Panc1 (cell line): Measurements from ENCODE around the gene ELMO1. TPM values are rescaled to one million over a fixed set of nuclear protein-coding genes. Genes with fewer than 3 reads are reported as not detected.

Experiments
- ATAC-seq: fragments of 200-7000 bp; cut with Tn5 transposase; 2 replicates; pipeline ENCODE4 v1.9.1; 2020; ENCODE audit warnings: mild to moderate bottlenecking, moderate library complexity
- BruUV-seq: library from RNA; stranded (reverse); fragments of 400-500 nt; replicated peaks from 2 replicates; lab custom pipeline; 2021; lab: Mats Ljungman, UMichigan
- CTCF ChIA-PET: fragments of 300-600 bp; sonication (Branson Sonifier 250); formaldehyde crosslinking; loops from one replicate; lab custom pipeline; 2022; ENCODE audit warnings: antibody characterized with exemption; lab: Charles Lee
- POLR2A ChIA-PET: fragments of 300-600 bp; sonication (Branson Sonifier 250); formaldehyde crosslinking; loops from one replicate; lab custom pipeline; 2022; ENCODE audit warnings: antibody characterized with exemption; lab: Charles Lee
- DNase-seq: peaks from one replicate; pipeline ENCODE4 v3.0.0-alpha.2; 2010; ENCODE audit warnings: low read depth, low spot score
- H3K27ac ChIP-seq: 2 replicates; pipeline ENCODE4 v1.5.1; 2011; ENCODE audit warnings: mild to moderate bottlenecking, low read length, inconsistent platforms
- H3K27me3 ChIP-seq: fragments of 200-500 bp; sonication (Bioruptor generic); 2 replicates; pipeline ENCODE4 v1.6.0; 2014; ENCODE audit warnings: low read length, inconsistent platforms; ENCODE audit not compliant: control insufficient read depth, insufficient read depth
- H3K36me3 ChIP-seq: fragments of 200-500 bp; sonication (Bioruptor generic); 2 replicates; pipeline ENCODE4 v1.5.1; 2014; ENCODE audit warnings: inconsistent platforms, mild to moderate bottlenecking, low read length, moderate library complexity; ENCODE audit not compliant: control insufficient read depth, insufficient read depth
- H3K4me1 ChIP-seq: 2 replicates; pipeline ENCODE4 v1.5.1; 2011; ENCODE audit warnings: inconsistent platforms, mild to moderate bottlenecking, low read length, moderate library complexity; ENCODE audit not compliant: control insufficient read depth, insufficient read depth
- H3K4me3 ChIP-seq, 2 experiments: 2 replicates each; pipeline ENCODE4 v1.5.1; 2011 to 2012; ENCODE audit warnings: low read depth in 2 of 2, low read length in 2 of 2, mild to moderate bottlenecking in 2 of 2, inconsistent platforms in 1 of 2, moderate library complexity in 1 of 2
- H3K9me3 ChIP-seq: fragments of 200-500 bp; sonication (Bioruptor generic); 2 replicates; pipeline ENCODE4 v1.5.1; 2014; ENCODE audit warnings: low read depth, mild to moderate bottlenecking, inconsistent platforms, low read length, moderate library complexity; ENCODE audit not compliant: control insufficient read depth, insufficient read depth
- POLR2AphosphoS5 ChIP-seq: IDR thresholded peaks from 2 replicates; pipeline ENCODE4 v1.6.1; 2012; ENCODE audit warnings: mild to moderate bottlenecking, low read depth, low read length, moderate library complexity
- REST ChIP-seq, 2 experiments: IDR thresholded peaks; 2 replicates each; pipeline ENCODE4 v1.6.1; 2011 to 2012; ENCODE audit warnings: low read depth in 2 of 2, control low read depth in 1 of 2, low read length in 1 of 2, mild to moderate bottlenecking in 1 of 2, moderate library complexity in 1 of 2; ENCODE audit not compliant: insufficient read depth in 1 of 2
- SIN3A ChIP-seq: IDR thresholded peaks from 2 replicates; pipeline ENCODE4 v1.6.1; 2012; ENCODE audit warnings: low read depth, mild to moderate bottlenecking, low read length, moderate library complexity, borderline replicate concordance; ENCODE audit not compliant: insufficient read depth
- TCF7L2 ChIP-seq: IDR thresholded peaks from 2 replicates; pipeline ENCODE4 v1.6.1; 2011; ENCODE audit warnings: mild to moderate bottlenecking, low read depth, low read length, inconsistent platforms
- in situ Hi-C: cut with HindIII; loops from 2 replicates; pipeline ENCODE4 v1.10.0; 2016; ENCODE audit warnings: low sequenced_read_pairs, low pct_unique_long_range_greater_than_20kb
- intact Hi-C: fragments of 100-400 bp; cut with micrococcal nuclease; formaldehyde crosslinking; loops from one replicate; pipeline ENCODE4 v1.10.0; 2022; ENCODE audit not compliant: unreplicated experiment
- total RNA-seq: library from RNA; stranded (reverse); gene quantifications from one replicate; pipeline ENCODE4 v1.2.1, GENCODE V29; 2021; ENCODE audit not compliant: unreplicated experiment
- TF ChIP-seq, protein P1 (sequence below): fragments of 450-650 bp; IDR thresholded peaks from 2 replicates; pipeline ENCODE4 v1.5.1; 2017; ENCODE audit warnings: mild to moderate bottlenecking

Gene ELMO1
- total RNA-seq, 1 experiment from 2014 or later, result 0.80 TPM

- H3K4me3 ChIP-seq, result no peak overlapping the region
- intact Hi-C loops (no loop called here), in situ Hi-C loops (no loop called here)
- CTCF ChIA-PET, result no interaction called here
- no peak overlapping the region for H3K27ac ChIP-seq
- no peaks in the 10 kb centered on the region for H3K36me3 ChIP-seq
- no peaks in the 10 kb centered on the region for H3K4me1 ChIP-seq
- POLR2A ChIA-PET, result no interaction called here
- no peaks in the 10 kb centered on the region for H3K27me3 ChIP-seq
- BruUV-seq, result no TSS peak
- H3K9me3 ChIP-seq, result peaks cover 24% of the 10 kb centered on the region; the same call in 1 of the 2 replicates
- TF ChIP-seq REST (IDR thresholded peaks at IDR 0.05; ENCODE audit: insufficient read depth in 1 of 2, low read depth in 2 of 2, low read length in 1 of 2) (no peak), POLR2AphosphoS5 (no peak), SIN3A (no peak), TCF7L2 (no peak)
- TF ChIP-seq, protein P1, sequence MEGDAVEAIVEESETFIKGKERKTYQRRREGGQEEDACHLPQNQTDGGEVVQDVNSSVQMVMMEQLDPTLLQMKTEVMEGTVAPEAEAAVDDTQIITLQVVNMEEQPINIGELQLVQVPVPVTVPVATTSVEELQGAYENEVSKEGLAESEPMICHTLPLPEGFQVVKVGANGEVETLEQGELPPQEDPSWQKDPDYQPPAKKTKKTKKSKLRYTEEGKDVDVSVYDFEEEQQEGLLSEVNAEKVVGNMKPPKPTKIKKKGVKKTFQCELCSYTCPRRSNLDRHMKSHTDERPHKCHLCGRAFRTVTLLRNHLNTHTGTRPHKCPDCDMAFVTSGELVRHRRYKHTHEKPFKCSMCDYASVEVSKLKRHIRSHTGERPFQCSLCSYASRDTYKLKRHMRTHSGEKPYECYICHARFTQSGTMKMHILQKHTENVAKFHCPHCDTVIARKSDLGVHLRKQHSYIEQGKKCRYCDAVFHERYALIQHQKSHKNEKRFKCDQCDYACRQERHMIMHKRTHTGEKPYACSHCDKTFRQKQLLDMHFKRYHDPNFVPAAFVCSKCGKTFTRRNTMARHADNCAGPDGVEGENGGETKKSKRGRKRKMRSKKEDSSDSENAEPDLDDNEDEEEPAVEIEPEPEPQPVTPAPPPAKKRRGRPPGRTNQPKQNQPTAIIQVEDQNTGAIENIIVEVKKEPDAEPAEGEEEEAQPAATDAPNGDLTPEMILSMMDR, result no peak
- no peak for DNase-seq
- no peak for ATAC-seq
Observed at GRCh38 chr7:36923943-36924436, 524.7 kb downstream of the ELMO1 start.

GRCh38 chr7:36923185-36923584 is 525.5 kb downstream of the ELMO1 start:
- no peak for ATAC-seq
- H3K4me3 ChIP-seq, result no peak overlapping the region
- in situ Hi-C loops (no loop called here), intact Hi-C loops (no loop called here)
- POLR2A ChIA-PET, result no interaction called here
- no peaks in the 10 kb centered on the region for H3K4me1 ChIP-seq
- CTCF ChIA-PET, result no interaction called here
- no peaks in the 10 kb centered on the region for H3K36me3 ChIP-seq
- TF ChIP-seq REST (IDR thresholded peaks at IDR 0.05; ENCODE audit: insufficient read depth in 1 of 2, low read depth in 2 of 2, low read length in 1 of 2) (no peak), TCF7L2 (no peak), SIN3A (no peak), POLR2AphosphoS5 (no peak)
- TF ChIP-seq, protein P1, result no peak
- H3K27ac ChIP-seq, result no peak overlapping the region
- peaks cover 24% of the 10 kb centered on the region; the same call in 1 of the 2 replicates for H3K9me3 ChIP-seq
- no peaks in the 10 kb centered on the region for H3K27me3 ChIP-seq
- BruUV-seq, result no TSS peak
- no peak for DNase-seq
